Astrocyte (in vitro differentiated cells and primary cell): ENCODE results near the gene FMN2.

Source experiments
- CTCF ChIP-seq: IDR thresholded peaks from 2 replicates; pipeline ENCODE4 v1.5.1; 2011; ENCODE audit warnings: low read depth, mild to moderate bottlenecking, inconsistent platforms, low read length, moderate library complexity; ENCODE audit not compliant: insufficient read depth
- EZH2 ChIP-seq: IDR thresholded peaks from 2 replicates; pipeline ENCODE4 v1.6.1; 2012; ENCODE audit warnings: mild to moderate bottlenecking, low read length, inconsistent platforms; ENCODE audit not compliant: insufficient read depth

- no peak for TF ChIP-seq CTCF
- no peak for TF ChIP-seq EZH2
These were observed 407.3 kb downstream of the FMN2 start for GRCh38 chr1:240499012-240499411.
